ENCODE data around the gene PPDPF.

GRCh38 chr20:63522981-63523611 is 2.5 kb downstream of the PPDPF start:
- TF ChIP-seq CTCF (conservative IDR thresholded peaks at IDR 0.05 in 1 of 2, IDR thresholded peaks at IDR 0.05 in 1 of 2; ENCODE audit: low read depth in 1 of 2, low read length in 2 of 2) (no peak), EZH2 (IDR thresholded peaks at IDR 0.05; ENCODE audit: low read length, missing control alignments) (no peak)
